Heart left ventricle (tissue), 16 donors: ENCODE measurements around the gene GJB2. TPM values are rescaled to one million over a fixed set of nuclear protein-coding genes. Genes with fewer than 3 reads are reported as not detected.

Experiments
- ATAC-seq, 4 donors: fragments of 200-7000 bp; cut with Tn5 transposase; one replicate each; pipeline ENCODE4 v1.9.1; 2020 to 2022; ENCODE audit warnings: moderate library complexity in 4 of 4, mild to moderate bottlenecking in 3 of 4, moderate number of reproducible peaks in 1 of 4
- DNase-seq, 5 donors: peaks; one replicate each; pipeline ENCODE4 v3.0.0-alpha.2; 2020
- H3K27ac ChIP-seq, 12 donors: fragments of 200-600 bp; sonication (generic) in 4 of 12; one replicate each; pipeline versions ENCODE4 v1.5.0 to v1.8.0; 2016 to 2022; ENCODE audit warnings: mild to moderate bottlenecking in 2 of 12
- H3K27me3 ChIP-seq, 9 donors: fragments of 200-600 bp; sonication (generic) in 2 of 9; one replicate each; pipeline versions ENCODE4 v1.5.1 to v1.8.0; 2016 to 2022; ENCODE audit warnings: mild to moderate bottlenecking in 3 of 9
- H3K36me3 ChIP-seq, 9 donors: fragments of 200-600 bp; sonication (generic) in 2 of 9; one replicate each; pipeline versions ENCODE4 v1.5.0 to v1.8.0; 2018 to 2022; ENCODE audit warnings: mild to moderate bottlenecking in 2 of 9
- H3K4me1 ChIP-seq, 12 donors: fragments of 200-600 bp; sonication (generic) in 4 of 12; one replicate each; pipeline versions ENCODE4 v1.5.0 to v1.8.0; 2016 to 2022; ENCODE audit warnings: mild to moderate bottlenecking in 3 of 12
- H3K4me3 ChIP-seq, 12 donors: fragments of 200-600 bp; sonication (generic) in 4 of 12; one replicate each; pipeline versions ENCODE4 v1.5.0 to v1.8.0; 2017 to 2022; ENCODE audit warnings: mild to moderate bottlenecking in 9 of 12, moderate library complexity in 4 of 12
- H3K9me3 ChIP-seq, 12 donors: fragments of 200-600 bp; sonication (generic) in 4 of 12; one replicate each; pipeline versions ENCODE4 v1.5.0 to v1.8.0; 2016 to 2022; ENCODE audit warnings: mild to moderate bottlenecking in 1 of 12
- POLR2A ChIP-seq, 2 donors: fragments of 450-650 bp; IDR thresholded peaks; one replicate each; pipeline ENCODE4 v1.6.1; 2017; ENCODE audit warnings: antibody characterized with exemption in 2 of 2, mild to moderate bottlenecking in 2 of 2, moderate library complexity in 2 of 2
- WGBS, 4 donors: extraction: QIAGEN DNeasy Blood & Tissue Kit in 2 of 4; methylation state at CpG; one replicate each; pipeline versions ENCODE4 v1.1.5 to v1.1.7; 2013 to 2018; 5-methylcytosine and 5-hydroxymethylcytosine counted together
- intact Hi-C, 10 donors: fragments of 100-400 bp; cut with DNase I; formaldehyde crosslinking; loops; one replicate each; pipeline versions ENCODE4 v1.11.1 to v1.14.2; 2022
- polyA plus RNA-seq, 2 donors: library from polyadenylated mRNA; stranded (reverse); fragments of 200-250 nt; gene quantifications; one replicate each; pipeline ENCODE4 v1.2.3, GENCODE V29; 2013
- total RNA-seq, 9 donors: library from RNA; depleted of rRNA in 2 of 9; stranded (reverse); fragments of >200 nt in 2 of 9; fragmentation: NEBNext Ultra II Directional in 3 of 9; extraction: Animal tissue kit (Norgen Biotek cat#: 25700) in 3 of 9; gene quantifications; one replicate each; pipeline versions ENCODE4 v1.1.0 to v1.2.4, GENCODE V29; 2016 to 2023
- TF ChIP-seq, protein P1 (sequence below), 12 donors: fragments of 200-600 bp; sonication (generic) in 4 of 12; IDR thresholded peaks; one replicate each; pipeline versions ENCODE4 v1.5.0 to v1.8.0; 2018 to 2022; ENCODE audit warnings: antibody characterized with exemption in 12 of 12, mild to moderate bottlenecking in 5 of 12
- donor health status: ischemic (EF 13 %, LVEDD 7.1; RV severe dilation, severe dysfunction).
- donor health status: healthy with polysubstance abuse.
- donor health status: DM: no; HTN: yes; CAD: no.
- donor health status: DM: no; HTN: no; CAD: no.
- donor health status: ischemic (EF 25% LVEDD 6.9; RV normal size, moderate dysfunction).
- donor health status: ischemic (EF 25% LVEDD 5.7; RV mildly dilated, moderate dysfunction).
- donor health status: healthy.
- donor health status: DM: yes; HTN: yes; CAD: no.
- donor health status: ischemic (EF 35%, LVEDD 5.7; RV mildly dilated, moderate dysfunction).
- donor health status: nonischemic (EF 11% LVEDD 7.7; RV severe dilation, severe dysfunction).
- donor health status: DM: yes; HTN: yes; CAD: no.
- donor health status: PGD.
- donor health status: ischemic (EF 29% LVEDD 5.4; RV normal size, mild dysfunction).
- donor health status: nonischemic (EF 23%, LVEDD 6.1; RV moderate dilation, normal function).

Gene GJB2
- total and polyA plus RNA-seq, 11 donors = 0.10 to 2.0 (median 0.26) TPM; not detected in 1

DNA sequence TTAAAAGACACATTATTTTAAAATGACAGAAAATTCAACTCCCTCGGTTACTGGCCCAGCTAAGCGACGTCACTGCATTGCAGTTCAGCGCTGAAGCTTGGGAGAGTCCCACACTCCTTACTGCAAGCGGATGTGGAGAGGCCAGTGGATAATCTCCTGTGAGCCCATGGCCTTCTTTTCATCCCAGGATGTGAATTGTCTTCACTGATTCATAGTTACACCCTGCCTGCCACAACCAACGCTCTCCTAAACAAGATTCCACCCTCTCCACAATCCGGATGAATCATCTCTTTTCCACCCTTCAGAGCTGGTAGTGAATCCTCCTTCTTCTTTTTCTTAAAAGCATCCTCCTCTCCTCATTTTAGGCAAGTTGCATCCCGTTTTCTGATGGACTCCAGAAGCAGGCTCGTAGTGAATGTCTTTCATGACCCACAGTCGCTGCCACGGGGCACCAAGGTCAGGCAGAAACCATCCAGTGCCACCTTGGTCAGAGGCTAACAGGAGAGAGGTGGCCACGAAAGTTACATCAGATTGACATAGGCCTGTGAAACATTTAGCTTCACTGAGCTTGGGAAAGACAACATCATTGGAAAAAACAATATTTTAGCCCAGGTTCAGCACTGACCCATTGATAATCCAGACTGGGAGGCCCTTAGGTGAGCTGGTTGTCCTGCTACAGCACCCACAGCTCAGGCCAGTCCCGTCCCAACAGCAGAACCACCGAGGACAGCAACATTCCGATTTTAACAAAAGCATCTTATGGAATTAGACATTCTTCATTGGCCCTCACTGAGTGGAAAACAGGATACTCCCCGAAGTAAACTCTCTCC lies 2.0 kb downstream of the GJB2 start:
- H3K4me3 ChIP-seq = no peak overlapping the region
- H3K27me3 ChIP-seq = peaks cover 21 to 51% (median 28%) of the 10 kb centered on the region in 9 donors
- DNase-seq (no peak), ATAC-seq (no peak)
- intact Hi-C loops = loop anchor here in 3 of 10 donors (10.0 kb wide), 3 partner anchors 294 to 734 kb away; no protein-coding TSS in a partner anchor
- no peaks in the 10 kb centered on the region for H3K36me3 ChIP-seq
- H3K9me3 ChIP-seq = no peaks in the 10 kb centered on the region
- TF ChIP-seq, protein P1, sequence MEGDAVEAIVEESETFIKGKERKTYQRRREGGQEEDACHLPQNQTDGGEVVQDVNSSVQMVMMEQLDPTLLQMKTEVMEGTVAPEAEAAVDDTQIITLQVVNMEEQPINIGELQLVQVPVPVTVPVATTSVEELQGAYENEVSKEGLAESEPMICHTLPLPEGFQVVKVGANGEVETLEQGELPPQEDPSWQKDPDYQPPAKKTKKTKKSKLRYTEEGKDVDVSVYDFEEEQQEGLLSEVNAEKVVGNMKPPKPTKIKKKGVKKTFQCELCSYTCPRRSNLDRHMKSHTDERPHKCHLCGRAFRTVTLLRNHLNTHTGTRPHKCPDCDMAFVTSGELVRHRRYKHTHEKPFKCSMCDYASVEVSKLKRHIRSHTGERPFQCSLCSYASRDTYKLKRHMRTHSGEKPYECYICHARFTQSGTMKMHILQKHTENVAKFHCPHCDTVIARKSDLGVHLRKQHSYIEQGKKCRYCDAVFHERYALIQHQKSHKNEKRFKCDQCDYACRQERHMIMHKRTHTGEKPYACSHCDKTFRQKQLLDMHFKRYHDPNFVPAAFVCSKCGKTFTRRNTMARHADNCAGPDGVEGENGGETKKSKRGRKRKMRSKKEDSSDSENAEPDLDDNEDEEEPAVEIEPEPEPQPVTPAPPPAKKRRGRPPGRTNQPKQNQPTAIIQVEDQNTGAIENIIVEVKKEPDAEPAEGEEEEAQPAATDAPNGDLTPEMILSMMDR (IDR thresholded peaks at IDR 0.05) = no peak
- H3K27ac ChIP-seq = no peak overlapping the region
- H3K4me1 ChIP-seq = peaks cover 5 to 30% (median 19%) of the 10 kb centered on the region in 12 donors
- 86 to 93% (median 89%) methylated on average over 16 of the region's 16 CpGs for WGBS, 4 donors

DNA sequence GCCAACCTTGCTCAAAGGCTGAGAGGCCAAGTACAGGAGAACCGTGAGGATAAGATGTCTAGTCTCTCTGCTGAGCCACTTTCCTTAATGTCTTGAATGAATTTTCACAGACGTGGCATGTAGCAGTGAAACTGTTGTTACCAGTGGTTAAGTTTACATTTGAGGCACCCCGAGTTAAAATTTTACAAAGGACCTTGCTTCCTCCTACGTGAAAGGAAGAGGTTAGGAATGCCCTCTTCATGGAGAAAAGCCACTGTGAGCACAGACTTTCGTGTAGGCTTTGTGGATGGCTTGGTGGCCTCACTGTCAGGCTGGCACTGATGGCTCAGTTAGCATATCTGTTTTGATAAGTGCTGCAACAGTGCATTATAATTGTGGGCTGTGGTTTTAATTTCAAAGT lies 2.7 kb downstream of the GJB2 start:
- peaks cover 5 to 30% (median 19%) of the 10 kb centered on the region in 12 donors for H3K4me1 ChIP-seq
- intact Hi-C loops = loop anchor here in 3 of 10 donors (10.0 kb wide), 3 partner anchors 295 to 735 kb away; no protein-coding TSS in a partner anchor
- WGBS, 4 donors = 84 to 92% (median 87%) methylated on average over 5 of the region's 5 CpGs
- no peaks in the 10 kb centered on the region for H3K36me3 ChIP-seq
- DNase-seq (no peak), ATAC-seq (no peak)
- peaks cover 16 to 45% (median 28%) of the 10 kb centered on the region in 9 donors for H3K27me3 ChIP-seq
- no peak for TF ChIP-seq POLR2A (IDR thresholded peaks at IDR 0.05)
- TF ChIP-seq, protein P1 (IDR thresholded peaks at IDR 0.05) = no peak
- H3K4me3 ChIP-seq = no peak overlapping the region
- H3K9me3 ChIP-seq = no peaks in the 10 kb centered on the region
- H3K27ac ChIP-seq = no peak overlapping the region

DNA sequence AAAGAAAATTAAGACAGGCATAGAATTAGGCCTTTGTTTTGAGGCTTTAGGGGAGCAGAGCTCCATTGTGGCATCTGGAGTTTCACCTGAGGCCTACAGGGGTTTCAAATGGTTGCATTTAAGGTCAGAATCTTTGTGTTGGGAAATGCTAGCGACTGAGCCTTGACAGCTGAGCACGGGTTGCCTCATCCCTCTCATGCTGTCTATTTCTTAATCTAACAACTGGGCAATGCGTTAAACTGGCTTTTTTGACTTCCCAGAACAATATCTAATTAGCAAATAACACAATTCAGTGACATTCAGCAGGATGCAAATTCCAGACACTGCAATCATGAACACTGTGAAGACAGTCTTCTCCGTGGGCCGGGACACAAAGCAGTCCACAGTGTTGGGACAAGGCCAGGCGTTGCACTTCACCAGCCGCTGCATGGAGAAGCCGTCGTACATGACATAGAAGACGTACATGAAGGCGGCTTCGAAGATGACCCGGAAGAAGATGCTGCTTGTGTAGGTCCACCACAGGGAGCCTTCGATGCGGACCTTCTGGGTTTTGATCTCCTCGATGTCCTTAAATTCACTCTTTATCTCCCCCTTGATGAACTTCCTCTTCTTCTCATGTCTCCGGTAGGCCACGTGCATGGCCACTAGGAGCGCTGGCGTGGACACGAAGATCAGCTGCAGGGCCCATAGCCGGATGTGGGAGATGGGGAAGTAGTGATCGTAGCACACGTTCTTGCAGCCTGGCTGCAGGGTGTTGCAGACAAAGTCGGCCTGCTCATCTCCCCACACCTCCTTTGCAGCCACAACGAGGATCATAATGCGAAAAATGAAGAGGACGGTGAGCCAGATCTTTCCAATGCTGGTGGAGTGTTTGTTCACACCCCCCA lies 3.8 kb downstream of the GJB2 start:
- Histone ChIP-seq H3K27me3 (peaks cover 14 to 34% (median 21%) of the 10 kb centered on the region in 9 donors), H3K27ac (no peak overlapping the region), H3K4me1 (peaks cover 5 to 26% (median 18%) of the 10 kb centered on the region in 12 donors), H3K36me3 (no peaks in the 10 kb centered on the region), H3K9me3 (no peaks in the 10 kb centered on the region), H3K4me3 (no peak overlapping the region)
- DNase-seq = no peak
- intact Hi-C loops = loop anchor here in 4 of 10 donors (5.0 to 10.0 kb wide), 2 partner anchors 736 to 738 kb away; no protein-coding TSS in a partner anchor
- WGBS, 4 donors = 85 to 89% (median 87%) methylated on average over 28 of the region's 28 CpGs
- no peak for ATAC-seq
- TF ChIP-seq, protein P1 (IDR thresholded peaks at IDR 0.05) = peak in 1 of 12 donors; percentile 25
- no peak for TF ChIP-seq POLR2A (IDR thresholded peaks at IDR 0.05)
